NCI-H510A treated with DMSO at 0.1 percent for 48 hours (cell line): ENCODE measurements around the gene MLLT3.

Experiments
- DNase-seq: peaks from one replicate; lab custom pipeline; 2025; lab: John Stamatoyannopoulos, UW

The MLLT3 gene

GRCh38 chr9:20417373-20418080, 204.8 kb downstream of the MLLT3 start:
- DNase-seq: no peak

- DNase-seq: no peak
Observed at GRCh38 chr9:20414150-20414549, 208.1 kb downstream of the MLLT3 start.

GRCh38 chr9:20409321-20410092, 212.8 kb downstream of the MLLT3 start:
- no peak for DNase-seq

DNA sequence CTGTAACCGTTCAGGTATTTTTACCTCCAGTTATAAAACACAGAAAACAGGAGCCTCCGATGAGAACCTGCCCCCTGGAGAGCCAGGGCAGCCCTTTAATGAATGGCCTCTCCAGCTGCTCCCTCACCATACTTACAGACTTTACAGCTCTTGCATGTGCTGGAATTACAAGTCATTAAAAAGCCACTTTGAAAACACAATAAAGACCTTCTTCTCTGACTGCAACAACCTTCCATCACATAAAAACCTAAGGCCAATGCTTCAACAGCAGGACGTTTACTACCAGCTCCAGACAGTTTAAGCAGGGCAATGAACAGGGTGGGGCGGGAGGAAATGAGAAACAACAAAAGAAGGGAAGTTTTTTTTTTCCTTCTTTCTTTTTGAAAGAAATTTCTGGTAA, 213.8 kb downstream of the MLLT3 start:
- DNase-seq: no peak

GRCh38 chr9:20407013-20407412, 215.3 kb downstream of the MLLT3 start:
- no peak for DNase-seq

DNA sequence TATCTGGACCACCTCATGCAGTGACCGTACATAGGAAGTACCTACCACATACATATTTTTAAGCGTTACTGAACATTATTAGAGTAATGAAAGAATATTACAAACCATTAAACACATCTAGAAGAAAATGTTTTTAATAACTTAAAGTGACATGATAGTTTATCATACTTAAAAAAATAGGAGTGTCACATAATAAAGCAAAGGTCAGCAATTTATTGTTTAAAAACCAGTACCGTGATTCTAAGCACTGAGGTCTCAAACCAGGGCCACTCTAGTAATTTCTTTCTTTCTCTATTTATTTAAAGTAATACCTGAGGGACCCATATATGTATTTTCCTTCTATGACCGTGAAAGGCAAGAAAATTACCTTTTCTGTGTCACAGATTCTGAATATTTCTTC, 216.0 kb downstream of the MLLT3 start:
- DNase-seq: no peak

DNA sequence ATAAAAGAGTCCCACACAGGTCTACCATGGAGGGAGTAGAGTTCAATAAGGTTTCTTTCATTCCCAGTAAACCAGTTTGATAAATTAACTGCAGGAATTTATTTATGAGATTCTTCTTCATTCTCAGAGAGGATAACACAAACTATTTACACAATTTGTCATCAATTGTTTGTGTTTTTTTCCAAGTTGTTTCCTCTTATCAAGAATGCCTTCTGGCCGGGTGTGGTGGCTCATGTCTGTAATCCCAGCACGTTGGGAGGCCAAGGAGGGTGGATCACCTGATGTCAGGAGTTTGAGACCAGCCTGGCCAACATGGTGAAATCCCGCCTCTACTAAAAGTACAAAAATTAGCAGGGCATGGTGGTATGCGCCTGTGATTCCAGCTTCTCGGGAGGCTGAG, 216.7 kb downstream of the MLLT3 start:
- DNase-seq: no peak

GRCh38 chr9:20405078-20405477, 217.2 kb downstream of the MLLT3 start:
- no peak for DNase-seq

GRCh38 chr9:20404192-20404813, 218.0 kb downstream of the MLLT3 start:
- DNase-seq: no peak

- no peak for DNase-seq
Observed at GRCh38 chr9:20403346-20403745, 219.0 kb downstream of the MLLT3 start.

DNA sequence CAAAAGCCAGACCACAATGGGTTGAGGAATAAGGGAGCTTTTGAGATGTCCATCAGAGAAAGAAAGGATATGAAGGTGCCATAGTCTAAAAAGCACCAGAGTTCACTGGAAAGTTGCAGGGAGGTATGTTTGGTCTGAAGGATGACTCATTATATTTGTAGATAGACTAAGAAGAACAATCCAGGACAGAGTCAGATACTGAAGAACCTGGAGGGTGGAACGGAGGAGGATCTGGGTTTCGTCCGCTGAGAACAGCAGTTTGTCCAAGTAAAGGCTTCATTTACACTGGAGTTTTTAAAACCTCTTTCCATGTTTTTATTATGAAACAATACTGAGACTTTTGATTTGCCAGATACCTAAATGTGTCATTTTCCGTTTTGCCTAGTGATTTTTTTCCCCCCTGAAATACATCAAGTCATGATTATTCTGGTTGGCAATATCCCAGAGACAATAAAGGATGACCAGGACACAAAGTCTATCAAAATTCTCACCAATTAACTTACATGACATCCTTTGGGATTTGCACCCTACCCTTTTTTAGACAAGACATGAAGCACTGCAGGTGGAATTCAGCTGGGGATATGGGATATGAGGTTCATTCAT, 219.9 kb downstream of the MLLT3 start:
- DNase-seq: no peak

DNA sequence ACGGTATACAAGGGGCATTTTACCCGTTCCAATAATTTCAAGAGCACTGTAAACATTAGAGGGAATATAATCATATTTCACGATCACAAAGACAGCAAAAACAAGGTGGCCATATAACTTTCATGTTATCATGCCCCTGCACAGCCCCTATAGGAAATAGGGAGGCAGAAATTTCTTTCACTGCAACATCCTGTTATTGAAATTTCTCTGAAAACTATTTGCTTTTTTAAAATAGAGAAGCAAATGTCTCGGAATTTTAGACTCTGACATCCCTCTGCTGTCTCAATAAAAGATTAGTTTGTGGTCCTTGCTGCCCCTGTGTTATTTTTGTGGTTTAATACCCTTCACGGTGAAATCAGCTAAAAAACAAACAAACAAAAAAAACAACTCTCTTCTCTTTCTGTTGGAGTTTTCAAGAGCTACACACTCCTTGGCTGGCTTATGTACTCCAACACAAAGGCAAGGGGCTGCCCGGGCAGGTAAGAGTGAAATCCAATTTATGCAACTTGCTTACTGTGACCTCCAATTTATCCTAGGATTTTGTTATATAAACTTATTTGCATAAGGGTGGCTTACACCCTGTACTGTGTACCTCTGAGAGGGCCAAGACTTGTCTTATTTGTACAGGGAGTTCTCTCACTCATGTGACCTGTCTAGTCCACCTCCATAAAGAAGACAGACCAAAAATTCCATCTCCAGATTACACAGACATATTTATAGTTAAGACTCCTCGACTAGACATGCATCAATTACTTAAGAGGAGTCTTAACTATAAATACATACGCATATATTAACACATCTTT, 223.6 kb downstream of the MLLT3 start:
- DNase-seq: no peak

DNA sequence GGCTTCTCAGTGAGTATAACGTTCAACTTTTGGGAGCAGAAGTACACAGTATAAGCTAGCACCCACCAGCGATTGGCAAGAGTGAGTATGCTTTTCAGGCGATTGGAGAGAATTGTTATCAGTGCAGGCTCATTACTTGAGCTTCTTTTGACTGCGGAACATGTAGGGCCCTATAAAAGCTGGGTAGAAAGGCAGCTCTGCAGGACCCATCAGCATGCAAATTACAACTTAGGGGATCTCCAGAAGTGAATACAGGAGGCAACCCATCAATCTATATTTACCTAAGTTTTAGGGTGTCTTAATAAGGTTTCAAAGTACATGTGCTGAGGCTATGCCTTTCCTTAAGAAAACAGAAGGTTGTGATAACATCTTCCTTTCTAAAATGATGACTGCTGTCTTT, 225.0 kb downstream of the MLLT3 start:
- DNase-seq: no peak

DNA sequence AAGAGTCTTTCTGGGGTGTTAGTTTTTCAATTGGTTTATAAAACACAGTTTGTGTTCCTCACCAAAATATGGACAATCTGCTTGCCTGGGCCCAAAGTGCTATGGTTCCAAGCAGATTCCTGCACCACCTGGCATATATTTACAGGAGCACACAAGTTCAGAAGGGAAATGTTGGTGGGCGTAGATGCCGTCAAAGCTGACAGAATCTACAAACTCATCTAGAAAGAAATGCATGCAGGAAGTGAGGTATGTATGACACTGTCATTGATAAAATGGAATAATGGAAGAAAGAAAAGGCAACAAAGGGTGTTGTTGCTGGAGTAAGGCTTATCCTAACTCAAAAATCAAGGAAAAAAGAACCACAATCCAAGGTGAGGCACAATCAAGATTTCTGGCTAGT, 225.8 kb downstream of the MLLT3 start:
- no peak for DNase-seq

DNA sequence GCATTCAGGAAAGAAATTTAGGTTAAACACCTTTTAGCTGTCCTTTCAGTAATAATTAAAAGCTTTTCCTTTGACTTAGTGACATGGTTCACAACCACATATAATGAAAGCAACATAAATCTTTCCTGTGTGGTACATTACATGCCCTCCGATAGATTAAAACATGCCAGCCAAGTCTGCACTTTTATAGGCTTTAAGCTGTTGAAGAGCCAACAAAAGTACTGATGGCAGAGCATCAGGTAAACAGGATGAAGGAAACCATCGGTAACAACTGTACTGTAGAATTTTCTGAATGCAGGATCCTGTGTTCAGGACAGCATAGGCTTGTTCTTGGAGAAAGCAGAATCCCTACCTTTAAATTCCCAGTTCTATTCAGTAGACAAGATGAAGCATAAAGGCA, 226.6 kb downstream of the MLLT3 start:
- no peak for DNase-seq

- DNase-seq: no peak
Observed at GRCh38 chr9:20394969-20395368, 227.3 kb downstream of the MLLT3 start.

- DNase-seq: no peak
Observed at GRCh38 chr9:20391208-20391607, 231.1 kb downstream of the MLLT3 start.

DNA sequence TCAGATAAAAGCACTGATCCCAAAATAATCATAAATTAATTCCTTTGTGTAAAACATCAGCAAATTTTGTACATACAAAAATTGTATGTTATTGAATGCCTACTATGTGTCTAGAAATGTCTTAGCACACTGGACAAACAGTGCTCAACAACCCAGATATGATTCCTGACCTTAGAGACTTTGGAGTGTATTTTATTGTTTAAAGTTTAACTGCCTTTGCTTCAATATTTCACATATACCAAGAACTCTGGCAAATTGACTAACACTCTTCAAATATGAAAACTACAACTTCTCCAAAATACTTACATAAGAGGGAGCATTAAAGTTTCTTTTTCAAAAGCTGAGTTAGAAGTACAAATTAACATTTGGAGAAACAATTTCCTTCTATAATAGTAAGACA, 231.9 kb downstream of the MLLT3 start:
- no peak for DNase-seq

- no peak for DNase-seq
Observed at GRCh38 chr9:20387062-20387461, 235.2 kb downstream of the MLLT3 start.

- no peak for DNase-seq
Observed at GRCh38 chr9:20384642-20385041, 237.7 kb downstream of the MLLT3 start.

GRCh38 chr9:20382460-20383071, 239.7 kb downstream of the MLLT3 start:
- peak; percentile 62 for DNase-seq

DNA sequence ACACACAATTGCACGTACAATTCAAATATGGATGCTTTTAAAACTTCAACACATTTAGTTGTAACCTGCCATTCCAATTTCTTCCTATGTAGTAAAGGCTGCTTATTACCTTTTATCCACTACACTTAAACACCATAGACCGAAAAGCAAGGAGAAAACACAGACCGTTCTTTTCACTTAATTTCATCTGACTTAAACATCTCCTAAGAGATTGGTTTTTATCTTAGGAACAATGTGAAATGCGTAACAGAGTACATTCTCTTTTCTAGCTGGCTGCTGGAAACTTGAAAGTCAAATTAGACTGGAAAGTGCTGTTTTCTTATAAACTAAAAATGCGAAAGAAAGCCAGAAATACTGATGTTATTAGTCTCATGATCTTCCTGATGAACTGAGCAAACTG, 241.8 kb downstream of the MLLT3 start:
- DNase-seq: no peak
